GM12892 (cell line): ENCODE measurements around the gene PIGU.
"Not testable (repeated sequence)": the region's sequence is repeated elsewhere in the genome, so short reads cannot be mapped to it uniquely, and the experiment has no call there.

Experiments
- POLR2A ChIP-seq: IDR thresholded peaks from 2 replicates; pipeline ENCODE4 v1.6.1; 2011; ENCODE audit warnings: low read depth, low read length, control low read depth
- POLR2AphosphoS5 ChIP-seq: IDR thresholded peaks from 2 replicates; pipeline ENCODE4 v1.6.1; 2011; ENCODE audit warnings: low read depth, low read length, control low read depth
- TAF1 ChIP-seq: IDR thresholded peaks from 2 replicates; pipeline ENCODE4 v1.6.1; 2011; ENCODE audit warnings: low read depth, mild to moderate bottlenecking, control low read depth, low read length, borderline replicate concordance

GRCh38 chr20:34661811-34662210, 15.1 kb downstream of the PIGU start:
- TF ChIP-seq TAF1, POLR2AphosphoS5, POLR2A: not testable (repeated sequence)
